PC-3 (cell line): Measurements from ENCODE around the gene PITHD1. TPM values are rescaled to one million over a fixed set of nuclear protein-coding genes. Genes with fewer than 3 reads are reported as not detected.

Experiments used
- ATAC-seq: fragments of 200-7000 bp; cut with Tn5 transposase; 2 replicates; pipeline ENCODE4 v1.9.1; 2020; ENCODE audit warnings: mild to moderate bottlenecking, moderate library complexity
- BruUV-seq: library from RNA; stranded (reverse); fragments of 400-500 nt; replicated peaks from 2 replicates; lab custom pipeline; 2021; lab: Mats Ljungman, UMichigan
- CTCF ChIA-PET: fragments of 300-600 bp; sonication (Branson Sonifier 250); formaldehyde crosslinking; loops from one replicate; lab custom pipeline; 2022; ENCODE audit warnings: antibody characterized with exemption; lab: Charles Lee
- POLR2A ChIA-PET: fragments of 300-600 bp; sonication (Branson Sonifier 250); formaldehyde crosslinking; loops from one replicate; lab custom pipeline; 2022; ENCODE audit warnings: antibody characterized with exemption; ENCODE audit not compliant: unreplicated experiment; lab: Charles Lee
- DNase-seq: peaks from one replicate; pipeline ENCODE4 v3.0.0-alpha.2; 2015
- H2AFZ ChIP-seq: fragments of 300-600 bp; sonication (generic); 2 replicates; pipeline ENCODE4 v1.6.0; 2016; ENCODE audit warnings: antibody characterized with exemption, low read length
- H3F3A ChIP-seq: fragments of 300-600 bp; sonication (generic); one replicate; pipeline ENCODE4 v1.6.0; 2017; ENCODE audit warnings: antibody characterized with exemption, low read length, control low read depth, mild to moderate bottlenecking; ENCODE audit not compliant: unreplicated experiment
- H3K27ac ChIP-seq: fragments of 300-600 bp; sonication (generic); 2 replicates; pipeline ENCODE4 v1.5.1; 2016; ENCODE audit warnings: mild to moderate bottlenecking, low read length
- H3K27me3 ChIP-seq: fragments of 300-600 bp; sonication (generic); 2 replicates; pipeline ENCODE4 v1.6.1; 2016; ENCODE audit warnings: low read length, mixed read lengths
- H3K36me3 ChIP-seq: fragments of 300-600 bp; sonication (generic); 2 replicates; pipeline ENCODE4 v1.6.1; 2016; ENCODE audit warnings: low read depth, mixed run types, low read length, mixed read lengths
- H3K4me1 ChIP-seq: fragments of 300-600 bp; sonication (generic); 2 replicates; pipeline ENCODE4 v1.5.1; 2016; ENCODE audit warnings: low read length; ENCODE audit not compliant: insufficient read depth
- H3K4me2 ChIP-seq: fragments of 300-600 bp; sonication (generic); 2 replicates; pipeline ENCODE4 v1.6.0; 2016; ENCODE audit warnings: low read length
- H3K4me3 ChIP-seq: fragments of 300-600 bp; sonication (generic); 2 replicates; pipeline ENCODE4 v1.5.1; 2016; ENCODE audit warnings: mild to moderate bottlenecking, low read length, mixed read lengths
- H3K79me2 ChIP-seq: fragments of 300-600 bp; sonication (generic); 2 replicates; pipeline ENCODE4 v1.6.1; 2017; ENCODE audit warnings: low read length, mixed read lengths
- H3K9ac ChIP-seq: fragments of 300-600 bp; sonication (generic); 2 replicates; pipeline ENCODE4 v1.6.0; 2016; ENCODE audit warnings: mild to moderate bottlenecking, low read length
- H3K9me2 ChIP-seq: fragments of 300-600 bp; sonication (generic); replicated peaks from 2 replicates; pipeline ENCODE4 v1.6.1; 2016; ENCODE audit warnings: mixed run types, low read length, mixed read lengths
- H3K9me3 ChIP-seq: fragments of 300-600 bp; sonication (generic); 2 replicates; pipeline ENCODE4 v1.6.1; 2016; ENCODE audit warnings: low read length, mixed read lengths
- H4K20me1 ChIP-seq: fragments of 300-600 bp; sonication (generic); 2 replicates; pipeline ENCODE4 v1.6.1; 2016; ENCODE audit warnings: low read length, mixed read lengths
- CTCF ChIP-seq: fragments of 300-600 bp; sonication (generic); conservative IDR thresholded peaks from 2 replicates; pipeline ENCODE4 v1.5.1; 2017; ENCODE audit warnings: antibody characterized with exemption, low read depth, mild to moderate bottlenecking, low read length
- EZH2 ChIP-seq: fragments of 300-600 bp; sonication (generic); IDR thresholded peaks from one replicate; pipeline ENCODE4 v1.6.1; 2017; ENCODE audit warnings: antibody characterized with exemption, mild to moderate bottlenecking, low read length; ENCODE audit not compliant: unreplicated experiment
- EZH2phosphoT487 ChIP-seq: fragments of 300-600 bp; sonication (generic); IDR thresholded peaks from 2 replicates; pipeline ENCODE4 v1.6.1; 2018; ENCODE audit warnings: mild to moderate bottlenecking, antibody characterized with exemption, low read length, borderline replicate concordance
- intact Hi-C: fragments of 100-400 bp; cut with micrococcal nuclease; formaldehyde crosslinking; loops from 2 replicates; pipeline ENCODE4 v1.9.0; 2023
- total RNA-seq: library from RNA; depleted of rRNA; stranded (reverse); fragments of >200 nt; gene quantifications from 2 replicates; pipeline ENCODE4 v1.2.3, GENCODE V29; 2014

The PITHD1 gene
- total RNA-seq, 1 experiment from 2014 or later: 107 TPM

GRCh38 chr1:23803674-23804073 is 25.5 kb downstream of the PITHD1 start:
- POLR2A ChIA-PET: no interaction called here
- Histone ChIP-seq H3K79me2 (peaks cover 9% of the 10 kb centered on the region), H3K9me3 (no peaks in the 10 kb centered on the region), H3K36me3 (no peaks in the 10 kb centered on the region), H4K20me1 (no peaks in the 10 kb centered on the region), H3K9ac (no peak overlapping the region), H3K27ac (no peak overlapping the region), H3F3A (no peaks in the 10 kb centered on the region), H3K4me2 (no peak overlapping the region), H3K4me3 (no peak overlapping the region), H2AFZ (no peak overlapping the region), H3K9me2 (no peaks in the 10 kb centered on the region), H3K27me3 (no peaks in the 10 kb centered on the region), H3K4me1 (peaks cover 20% of the 10 kb centered on the region)
- no TSS peak for BruUV-seq
- no peak for ATAC-seq
- TF ChIP-seq EZH2phosphoT487 (no peak), CTCF (no peak), EZH2 (no peak)
- no peak for DNase-seq
- intact Hi-C loops: loop anchor here (5.0 kb wide), 1 partner anchor 114 kb away; no protein-coding TSS in a partner anchor
- CTCF ChIA-PET: no interaction called here

GRCh38 chr1:23804183-23804835 is 26.1 kb downstream of the PITHD1 start:
- Histone ChIP-seq H3K27ac (no peak overlapping the region), H3K9me3 (no peaks in the 10 kb centered on the region), H3K9ac (no peak overlapping the region), H3K4me3 (no peak overlapping the region), H3K36me3 (no peaks in the 10 kb centered on the region), H3K79me2 (0 out of 2 replicates have a peak, but pooled peaks cover 3% of the 10 kb centered on the region), H4K20me1 (no peaks in the 10 kb centered on the region), H3K4me2 (no peak overlapping the region), H3K4me1 (peaks cover 14% of the 10 kb centered on the region), H3F3A (no peaks in the 10 kb centered on the region), H3K9me2 (no peaks in the 10 kb centered on the region), H3K27me3 (no peaks in the 10 kb centered on the region), H2AFZ (no peak overlapping the region)
- intact Hi-C loops: loop anchor here (5.0 kb wide), 1 partner anchor 113 kb away; no protein-coding TSS in a partner anchor
- TF ChIP-seq CTCF: peak; percentile 18; the same call in 1 of the 2 replicates
- TF ChIP-seq EZH2: no peak
- CTCF ChIA-PET: no interaction called here
- ATAC-seq (no peak), DNase-seq (no peak)
- BruUV-seq: no TSS peak
- POLR2A ChIA-PET: no interaction called here

GRCh38 chr1:23805025-23805424 is 26.8 kb downstream of the PITHD1 start:
- no peaks in the 10 kb centered on the region for H3K9me3 ChIP-seq
- POLR2A ChIA-PET: no interaction called here
- TF ChIP-seq EZH2phosphoT487 (no peak), CTCF (no peak), EZH2 (no peak)
- DNase-seq (no peak), ATAC-seq (no peak)
- 0 out of 2 replicates have a peak, but pooled peaks cover 3% of the 10 kb centered on the region for H3K79me2 ChIP-seq
- H3K4me3 ChIP-seq: no peak overlapping the region
- no peaks in the 10 kb centered on the region for H3F3A ChIP-seq
- H3K4me2 ChIP-seq: no peak overlapping the region
- H3K9me2 ChIP-seq: no peaks in the 10 kb centered on the region
- H3K27me3 ChIP-seq: no peaks in the 10 kb centered on the region
- no peaks in the 10 kb centered on the region for H4K20me1 ChIP-seq
- H3K4me1 ChIP-seq: peaks cover 7% of the 10 kb centered on the region; the same call in 1 of the 2 replicates
- H2AFZ ChIP-seq: no peak overlapping the region
- no TSS peak for BruUV-seq
- H3K27ac ChIP-seq: no peak overlapping the region
- H3K36me3 ChIP-seq: no peaks in the 10 kb centered on the region
- CTCF ChIA-PET: interaction anchor here (0.5 kb wide), 1 partner anchor 868 kb away, joined by 6 read pairs; no protein-coding TSS in a partner anchor
- H3K9ac ChIP-seq: no peak overlapping the region
- intact Hi-C loops: no loop called here
